Right forelimb (tissue), 1 donor: ENCODE results near the gene HTR4.
"Not testable (repeated sequence)": the region's sequence is repeated elsewhere in the genome, so short reads cannot be mapped to it uniquely, and the experiment has no call there.

Experiments
- DNase-seq: peaks from one replicate; pipeline ENCODE4 v3.0.0-alpha.2; 2018

Gene HTR4, protein sequence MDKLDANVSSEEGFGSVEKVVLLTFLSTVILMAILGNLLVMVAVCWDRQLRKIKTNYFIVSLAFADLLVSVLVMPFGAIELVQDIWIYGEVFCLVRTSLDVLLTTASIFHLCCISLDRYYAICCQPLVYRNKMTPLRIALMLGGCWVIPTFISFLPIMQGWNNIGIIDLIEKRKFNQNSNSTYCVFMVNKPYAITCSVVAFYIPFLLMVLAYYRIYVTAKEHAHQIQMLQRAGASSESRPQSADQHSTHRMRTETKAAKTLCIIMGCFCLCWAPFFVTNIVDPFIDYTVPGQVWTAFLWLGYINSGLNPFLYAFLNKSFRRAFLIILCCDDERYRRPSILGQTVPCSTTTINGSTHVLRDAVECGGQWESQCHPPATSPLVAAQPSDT

DNA sequence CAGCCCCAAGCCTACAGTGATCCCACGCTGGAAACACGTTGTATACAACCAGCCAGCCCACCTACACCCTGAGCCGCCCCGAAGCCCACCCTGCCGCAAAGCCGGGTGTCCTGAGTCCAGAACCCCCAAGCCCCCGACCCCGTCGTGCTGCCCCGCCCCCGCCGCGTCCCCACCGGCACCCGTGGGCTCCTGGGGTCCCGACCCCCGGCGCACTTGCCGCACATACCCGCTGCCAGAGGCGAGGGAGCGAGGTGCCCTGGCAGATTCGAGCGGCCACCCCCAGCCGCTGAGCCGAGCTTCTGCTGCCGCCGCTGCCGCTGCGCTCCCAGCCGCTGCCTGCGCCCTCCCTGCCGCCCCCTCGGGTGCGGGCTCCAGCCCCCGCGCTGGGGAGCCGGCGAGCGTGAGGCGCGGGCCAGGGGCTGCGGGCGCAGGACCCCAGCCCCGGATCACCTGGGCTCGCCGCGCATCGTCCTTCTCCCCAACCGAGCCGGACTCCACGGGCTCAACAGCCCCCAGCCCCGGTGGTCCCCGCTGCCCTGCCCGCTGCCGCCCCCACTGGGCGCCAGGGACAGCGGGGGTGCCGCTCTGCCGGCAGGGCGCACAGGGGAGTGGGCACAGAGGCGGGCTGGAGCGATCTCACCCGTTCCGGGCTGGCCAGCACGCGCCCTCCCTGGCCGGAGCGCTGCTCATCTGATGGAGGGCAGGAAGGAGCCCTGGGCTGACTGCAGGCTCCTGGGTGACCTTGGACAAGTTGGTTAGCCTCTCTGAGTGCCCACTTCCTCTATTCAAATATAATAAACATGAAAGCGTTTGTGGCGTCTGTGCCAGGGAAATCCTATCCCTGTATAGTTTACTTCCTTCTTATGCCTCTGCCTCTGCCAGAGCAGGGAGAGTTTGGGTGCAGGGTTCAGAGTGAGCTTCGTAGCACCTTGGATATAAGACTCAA, at the start of gene HTR4:
Gene HTR4, minus strand, starts transcription at position 692 of the 946 bp plus-strand sequence. CDS start 17,513 bp downstream, outside the sequence.
- DNase-seq: no peak

DNA sequence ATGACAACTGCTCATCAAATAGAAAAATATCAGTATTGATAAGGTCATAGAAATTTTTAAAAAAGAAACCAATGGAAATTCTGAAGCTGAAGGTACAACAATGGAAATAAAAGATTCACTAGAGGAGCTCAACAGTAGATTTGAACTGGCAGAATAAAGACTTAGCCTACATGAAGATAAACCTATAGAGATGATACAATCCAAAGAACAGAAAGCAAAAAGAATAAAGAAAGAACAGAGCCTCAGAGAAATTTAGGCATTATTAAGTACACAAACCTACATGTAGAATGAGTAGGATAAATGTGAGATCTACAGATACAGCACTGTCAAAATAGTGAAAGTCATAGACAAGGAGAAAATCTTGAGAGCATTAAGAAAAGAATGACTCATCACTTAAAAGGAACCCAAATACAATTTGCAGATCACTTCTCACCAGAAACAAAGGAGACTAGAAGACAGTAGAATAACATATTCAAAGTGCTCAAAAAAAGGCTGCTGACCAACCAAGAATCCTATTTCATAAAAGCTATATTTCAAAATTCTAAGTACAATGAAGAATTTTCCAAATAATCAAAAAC, 47.8 kb upstream of the HTR4 start:
- DNase-seq: no peak

DNA sequence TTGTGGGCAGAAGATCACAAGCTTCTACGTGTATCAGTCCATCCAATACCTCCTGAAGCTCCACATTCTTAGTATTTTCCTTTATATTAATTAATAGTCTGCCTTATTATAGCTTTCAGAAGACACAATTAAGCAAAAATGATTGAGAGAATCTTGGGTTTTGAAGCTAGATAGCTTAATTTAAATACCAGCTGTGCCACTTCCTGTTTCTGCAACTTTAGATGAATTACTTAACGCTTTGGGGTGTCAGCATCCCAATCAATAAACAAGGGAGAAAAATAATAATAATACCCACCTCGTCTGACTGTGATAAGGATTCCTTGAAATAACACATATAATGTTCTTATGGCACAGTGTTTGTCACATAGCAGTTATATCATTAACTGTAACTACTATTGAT, 44.7 kb upstream of the HTR4 start:
- no peak for DNase-seq

DNA sequence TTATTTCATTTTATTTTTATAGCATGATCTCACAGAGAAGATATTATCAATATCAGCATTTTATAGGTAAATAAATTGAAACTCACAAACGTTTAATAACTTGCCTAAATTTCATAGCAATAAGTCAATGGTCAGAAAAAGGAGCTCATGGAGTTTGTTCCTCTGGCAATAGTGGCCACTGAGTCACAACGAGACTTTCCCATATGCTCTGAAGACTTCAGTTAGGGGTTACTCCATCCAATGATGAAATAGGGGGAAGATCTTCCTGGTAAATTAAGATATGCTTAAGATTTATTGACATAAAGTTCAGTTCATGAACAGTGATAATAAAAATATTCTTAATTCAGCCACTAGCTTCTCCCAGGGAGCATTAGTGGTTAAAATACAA, 43.5 kb upstream of the HTR4 start:
- no peak for DNase-seq

DNA sequence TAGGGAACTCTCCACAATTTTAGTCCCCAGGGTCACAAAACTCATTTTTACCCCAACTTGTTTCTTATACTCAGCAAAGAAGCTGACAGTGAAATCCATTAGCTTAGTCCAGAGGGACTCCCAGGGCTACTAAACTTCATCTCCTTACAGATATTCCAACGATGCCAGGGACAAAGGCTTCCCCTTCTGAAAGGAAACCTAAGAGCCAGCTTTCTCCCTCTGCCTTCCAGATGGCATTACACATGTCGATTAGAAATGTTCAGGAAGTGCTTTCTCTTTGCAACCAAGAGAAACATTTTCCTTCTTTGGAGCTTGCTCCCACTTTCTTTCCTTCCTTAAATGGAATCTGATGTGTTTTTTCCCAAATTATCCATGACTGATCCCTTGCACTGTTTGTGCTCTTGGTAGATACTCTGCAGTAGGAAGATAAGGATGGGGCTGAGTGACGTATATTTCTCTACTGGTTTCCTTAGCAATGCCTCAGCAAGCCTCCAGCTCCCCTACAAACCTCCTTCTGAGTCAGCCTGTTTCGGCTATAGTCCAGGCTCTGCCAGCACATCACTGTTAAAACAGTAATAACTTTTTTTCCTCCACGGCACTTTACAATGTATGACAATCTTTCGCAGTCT, 43.0 kb upstream of the HTR4 start:
- DNase-seq: no peak

DNA sequence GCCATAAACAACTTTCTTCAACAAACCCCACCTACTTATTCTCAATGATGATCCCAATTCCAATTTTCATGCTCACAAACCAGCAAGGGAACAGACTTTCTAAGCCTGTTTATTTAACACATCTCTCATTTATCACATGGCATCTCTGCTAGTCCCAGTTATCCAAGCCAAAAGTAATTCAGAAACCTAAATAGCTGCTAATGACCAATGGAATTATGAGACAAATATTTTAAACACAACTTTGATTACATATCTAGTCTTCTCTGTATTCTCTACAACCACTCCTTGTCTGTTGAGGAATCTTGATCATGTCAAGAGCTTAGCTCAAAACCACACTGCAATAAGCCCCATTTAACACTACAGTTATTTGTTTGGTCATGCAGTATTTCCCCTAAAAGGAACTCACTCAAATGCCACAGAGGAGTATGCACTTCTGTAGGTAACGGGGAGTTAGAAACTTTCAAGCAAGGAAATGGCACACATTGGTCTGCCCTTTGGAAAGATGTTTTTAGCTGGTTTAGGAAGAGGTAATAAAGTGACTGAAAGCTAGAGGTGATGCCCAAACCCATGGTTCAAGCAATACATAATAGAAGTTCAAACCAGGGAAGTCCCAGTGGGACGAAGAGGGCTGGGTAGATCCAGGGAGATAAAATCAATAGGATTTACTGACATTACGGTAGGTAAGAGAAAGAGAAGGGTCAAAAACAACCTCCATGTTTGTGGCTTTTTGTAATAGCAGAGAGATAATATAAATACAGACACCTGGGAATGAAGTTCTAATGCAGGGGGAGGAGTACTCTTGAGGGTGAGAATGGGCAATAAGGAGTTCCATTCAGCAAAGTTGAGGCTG, 42.1 kb upstream of the HTR4 start:
- DNase-seq: no peak

DNA sequence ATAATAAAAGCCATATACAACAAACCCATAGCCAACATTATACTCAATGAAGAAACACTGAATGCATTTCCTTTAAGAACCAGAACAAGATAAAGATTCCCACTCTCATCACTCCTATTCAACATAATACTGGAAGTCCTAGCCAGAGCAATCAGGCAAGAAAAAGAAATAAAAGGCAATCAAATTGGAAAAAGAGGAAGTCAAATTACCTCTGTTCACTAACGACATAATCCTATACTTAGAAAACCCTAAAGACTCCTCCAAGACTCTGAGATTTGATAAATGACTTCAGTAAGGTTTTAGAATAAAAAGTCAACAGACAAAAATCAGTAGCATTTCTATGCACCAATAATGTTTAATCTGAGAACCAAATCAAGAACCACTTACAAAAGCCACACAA, 36.6 kb upstream of the HTR4 start:
- no peak for DNase-seq

DNA sequence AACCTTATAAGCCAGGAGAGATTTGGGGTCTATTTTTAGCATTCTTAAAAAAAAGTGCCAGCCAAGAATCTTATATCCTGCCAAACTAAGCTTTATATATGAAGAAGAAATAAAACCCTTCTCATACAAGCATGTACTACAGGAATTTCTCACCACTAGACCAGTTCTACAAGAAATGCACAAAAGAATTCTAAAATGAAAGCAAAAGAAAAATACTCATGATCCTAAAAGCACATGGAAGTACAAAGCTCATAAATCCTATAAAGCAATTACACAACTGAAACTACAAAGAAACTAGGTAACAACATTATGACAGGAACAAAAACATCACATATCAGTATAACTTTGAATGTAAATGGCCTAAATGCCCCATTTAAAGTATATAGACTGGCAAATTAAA, 34.5 kb upstream of the HTR4 start:
- DNase-seq: no peak

DNA sequence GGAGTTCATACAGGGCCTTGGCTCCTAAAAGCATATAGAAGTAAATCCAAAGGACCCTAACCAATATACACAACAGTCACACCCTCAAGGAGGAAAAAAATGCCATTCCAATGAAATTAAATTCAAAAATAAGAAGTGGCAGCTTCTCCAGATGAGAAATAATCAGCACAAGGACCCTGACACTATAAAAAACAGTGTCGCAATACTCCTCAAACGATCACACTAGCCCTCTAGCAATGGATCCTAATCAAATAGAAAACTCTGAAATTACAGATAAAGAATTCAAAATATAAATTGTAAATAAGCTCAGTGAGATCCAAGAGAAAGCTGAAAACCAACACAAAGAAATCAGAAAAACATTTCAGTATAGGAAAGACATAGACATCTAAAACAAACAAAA, 33.5 kb upstream of the HTR4 start:
- no peak for DNase-seq

DNA sequence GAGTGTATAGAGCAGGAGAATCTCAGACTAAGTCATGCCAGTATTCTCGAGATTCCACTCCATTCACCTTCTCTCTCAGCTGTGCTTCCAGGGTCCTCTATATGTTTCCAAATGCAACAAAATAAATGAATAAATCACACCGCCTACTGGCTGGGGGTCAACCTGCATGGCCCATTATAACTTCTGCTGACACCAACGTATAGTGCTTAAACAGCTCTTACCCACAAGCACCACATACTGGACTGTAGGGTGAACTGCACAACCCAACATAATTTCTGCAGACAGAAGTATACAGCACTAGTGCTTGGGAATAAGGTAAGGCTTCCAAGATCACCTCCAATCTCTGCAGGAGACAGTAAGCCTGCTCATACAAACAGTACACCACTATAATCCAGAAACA, 33.1 kb upstream of the HTR4 start:
- no peak for DNase-seq

DNA sequence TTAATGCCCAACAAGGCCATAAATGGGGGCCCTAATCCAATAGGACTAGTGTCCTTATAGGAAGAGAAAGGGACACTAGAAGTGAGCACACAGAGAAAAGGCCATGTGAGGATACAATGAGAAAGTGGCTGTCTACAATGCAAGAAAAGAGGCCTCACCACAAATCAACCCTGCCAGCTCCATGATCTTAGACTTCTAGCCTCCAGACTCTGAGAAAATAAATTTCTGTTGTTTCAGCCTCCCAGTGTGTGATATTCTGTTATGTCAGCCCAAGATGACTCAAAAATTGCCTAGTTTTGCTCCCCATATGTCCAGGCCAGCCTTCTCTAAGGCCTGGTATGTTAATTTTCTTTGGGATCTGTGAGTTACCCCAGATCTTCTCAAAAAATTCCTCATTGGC, 32.3 kb upstream of the HTR4 start:
- no peak for DNase-seq

DNA sequence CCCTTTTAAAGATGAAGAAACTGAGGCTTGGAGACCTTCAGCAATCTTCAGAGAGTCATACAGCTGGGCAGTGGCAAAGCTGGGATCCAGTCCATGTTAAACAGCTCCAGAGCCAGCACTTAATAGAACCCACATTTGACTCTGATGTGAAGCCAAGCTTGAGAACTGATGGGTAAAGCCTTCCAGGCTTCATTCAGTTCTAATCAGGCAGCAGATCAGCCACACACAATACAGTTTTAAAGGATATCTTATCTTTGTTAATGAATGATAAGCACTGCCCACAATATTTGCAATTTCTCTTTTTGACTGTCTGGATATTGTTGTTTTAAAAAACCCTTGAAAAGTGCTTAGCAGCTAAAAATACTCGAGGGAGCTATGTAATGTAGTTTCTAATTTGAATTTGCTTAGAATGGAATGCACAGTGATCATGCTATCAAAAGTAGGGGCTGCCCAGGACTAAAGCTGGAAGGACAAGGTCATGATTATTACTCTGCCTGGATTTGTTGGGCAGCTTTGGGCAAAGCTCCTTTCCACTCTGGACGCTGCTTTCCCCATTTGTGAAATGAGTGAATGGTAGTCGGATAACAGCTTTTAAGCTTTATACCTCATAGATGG, 31.3 kb upstream of the HTR4 start:
- DNase-seq: no peak

DNA sequence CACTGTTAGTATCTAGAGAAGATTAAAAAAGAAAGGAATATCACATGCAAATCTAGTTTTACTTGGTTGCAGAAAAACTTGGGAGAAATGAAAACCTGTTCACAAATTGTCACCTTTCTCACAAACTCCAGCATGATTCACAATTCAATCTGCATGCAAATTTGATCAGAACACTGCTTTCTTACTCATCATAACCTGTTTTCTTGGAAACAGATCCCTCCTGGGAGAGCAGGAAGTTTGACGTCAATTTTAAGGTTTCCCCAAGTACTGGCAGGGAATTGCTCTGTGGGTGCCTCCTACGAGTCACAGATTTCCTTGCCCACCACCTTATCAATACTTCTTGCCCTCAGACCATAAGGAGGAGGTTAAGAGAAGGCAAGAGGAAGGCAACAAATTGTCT, 30.2 kb upstream of the HTR4 start:
- no peak for DNase-seq

DNA sequence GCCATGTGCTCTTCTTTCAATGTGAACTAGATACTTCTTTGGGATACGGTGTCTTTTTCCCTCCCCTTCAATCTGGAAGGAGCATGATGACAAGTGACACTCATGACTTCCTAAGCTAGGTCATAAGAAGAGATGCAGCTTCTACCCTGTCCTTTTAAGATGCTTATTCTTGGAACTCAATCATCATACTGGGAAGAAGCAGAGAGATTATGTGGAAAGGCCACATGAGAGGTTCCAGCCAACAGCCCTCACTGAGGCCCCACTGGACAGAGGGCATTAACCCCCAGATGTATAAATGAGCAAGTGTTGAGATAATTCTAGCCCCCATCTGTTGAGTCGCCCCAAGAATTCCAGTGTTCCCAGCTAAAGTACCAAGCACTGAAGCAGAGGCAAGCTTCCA, 29.3 kb upstream of the HTR4 start:
- DNase-seq: no peak

DNA sequence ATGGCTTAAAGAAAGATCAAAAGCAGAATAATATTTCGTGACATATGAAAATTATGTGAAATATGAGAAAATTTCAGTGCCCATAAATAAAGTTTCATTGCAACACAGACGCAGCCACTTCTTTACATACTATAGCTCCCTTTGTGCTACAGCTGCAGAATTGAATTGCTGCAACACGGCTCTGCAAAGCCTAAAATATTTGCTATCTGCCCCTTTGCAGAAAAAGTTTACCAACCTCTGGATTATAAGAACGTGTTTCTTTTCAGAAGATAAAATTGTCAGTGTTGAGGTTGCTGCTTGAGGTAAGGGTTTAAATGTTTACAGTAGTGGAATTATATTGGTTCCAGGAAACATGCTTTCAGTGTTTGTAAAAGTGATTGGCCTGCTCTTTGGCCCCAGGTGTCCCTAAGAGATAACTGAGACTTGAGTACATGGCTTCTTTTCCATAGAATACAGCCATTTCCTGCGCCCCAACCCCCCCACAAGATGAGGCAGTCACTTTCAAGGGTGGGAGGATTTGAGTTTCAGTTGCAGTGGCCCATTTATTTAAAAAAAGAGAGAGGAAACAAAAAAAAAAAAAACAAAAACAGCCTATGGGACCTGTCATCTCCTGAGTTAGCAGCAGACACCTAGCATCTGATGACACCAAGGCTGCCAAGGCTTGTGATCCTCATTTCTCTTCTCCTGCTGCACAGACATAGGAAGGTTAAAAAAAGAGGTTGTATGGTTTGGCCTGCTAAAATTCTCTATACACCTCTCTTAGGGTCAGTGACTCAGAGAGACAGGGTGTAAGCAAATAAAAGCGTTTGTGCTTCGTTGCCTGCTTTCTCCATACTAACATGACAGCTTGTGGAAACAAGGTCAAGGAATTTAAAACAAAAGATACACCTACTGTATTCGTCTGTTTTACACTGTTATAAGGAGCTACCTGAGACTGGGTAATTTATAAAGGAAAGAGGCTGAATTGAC, 28.0 kb upstream of the HTR4 start:
- no peak for DNase-seq

DNA sequence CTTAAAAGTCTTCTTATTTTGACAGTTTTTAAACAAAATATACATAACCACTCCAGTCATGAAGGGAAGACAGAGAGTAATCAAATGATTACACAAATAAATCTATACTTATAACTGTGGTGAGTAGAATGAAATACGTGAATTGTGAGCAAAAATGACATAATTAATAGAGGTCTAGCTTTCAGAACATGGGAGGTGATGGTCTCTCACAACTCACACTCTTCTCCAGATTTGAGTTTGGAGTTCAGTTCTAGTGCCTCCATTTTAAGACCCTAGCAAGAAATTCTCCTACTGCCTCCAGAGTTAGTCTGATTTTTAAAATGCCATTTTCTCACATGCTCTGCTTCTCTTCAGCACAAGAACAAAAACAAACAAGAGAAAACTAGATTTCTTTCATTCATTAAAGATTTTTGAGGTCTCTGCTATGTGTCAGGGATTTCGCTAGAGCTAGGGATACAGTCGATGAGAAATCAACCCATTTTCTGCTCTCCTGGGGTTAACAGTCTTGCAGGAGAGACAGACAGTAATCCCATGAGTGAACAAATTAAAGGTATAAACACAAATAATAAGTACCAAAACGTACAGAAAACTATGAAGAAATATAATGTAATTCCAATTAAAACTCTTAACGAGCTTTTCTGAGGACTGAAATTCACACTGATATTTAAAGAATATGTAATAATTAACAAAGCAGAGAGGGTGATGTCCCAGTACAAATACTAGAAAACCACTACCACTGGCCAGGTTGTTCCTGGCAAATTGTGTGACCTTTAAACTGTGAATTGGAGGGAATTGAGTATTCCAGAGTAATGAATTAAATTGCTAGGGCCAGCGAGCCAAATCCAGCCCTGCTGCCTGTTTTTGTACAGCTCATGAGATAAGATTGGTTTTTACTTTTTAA, 27.1 kb upstream of the HTR4 start:
- DNase-seq: no peak

DNA sequence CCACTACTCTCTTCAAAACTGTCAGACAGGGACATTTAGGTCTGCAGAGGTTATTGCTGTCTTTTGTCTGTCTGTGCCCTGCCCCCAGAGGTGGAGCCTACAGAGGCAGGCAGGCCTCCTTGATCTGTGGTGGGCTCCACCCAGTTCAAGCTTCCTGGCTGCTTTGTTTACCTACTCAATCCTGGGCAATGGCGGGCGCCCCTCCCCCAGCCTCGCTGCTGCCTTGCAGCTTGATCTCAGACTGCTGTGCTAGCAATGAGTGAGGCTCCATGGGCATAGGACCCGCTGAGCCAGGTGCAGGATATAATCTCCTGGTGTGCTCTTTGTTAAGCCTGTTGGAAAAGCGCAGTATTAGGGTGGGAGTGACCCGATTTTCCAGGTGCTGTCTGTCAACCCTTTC, 19.4 kb upstream of the HTR4 start:
- DNase-seq: not testable (repeated sequence)

DNA sequence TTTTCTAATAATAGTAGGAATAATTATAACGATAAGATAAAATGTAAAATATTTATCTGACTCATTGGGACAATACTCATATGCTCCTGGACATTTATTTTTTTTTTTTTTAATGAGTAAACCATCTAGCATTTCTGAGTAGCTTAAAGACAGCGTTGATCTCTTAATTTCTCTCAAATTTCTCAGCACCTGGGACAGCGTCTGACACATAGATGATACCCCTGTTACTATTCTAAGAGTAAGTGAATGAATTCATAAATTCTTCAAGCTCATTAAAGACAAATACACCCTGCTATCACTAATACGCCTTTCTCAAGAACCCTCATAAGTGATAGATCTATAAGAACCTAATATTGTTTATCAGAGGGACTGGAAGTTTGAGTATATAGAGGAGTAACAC, 12.0 kb upstream of the HTR4 start:
- no peak for DNase-seq

DNA sequence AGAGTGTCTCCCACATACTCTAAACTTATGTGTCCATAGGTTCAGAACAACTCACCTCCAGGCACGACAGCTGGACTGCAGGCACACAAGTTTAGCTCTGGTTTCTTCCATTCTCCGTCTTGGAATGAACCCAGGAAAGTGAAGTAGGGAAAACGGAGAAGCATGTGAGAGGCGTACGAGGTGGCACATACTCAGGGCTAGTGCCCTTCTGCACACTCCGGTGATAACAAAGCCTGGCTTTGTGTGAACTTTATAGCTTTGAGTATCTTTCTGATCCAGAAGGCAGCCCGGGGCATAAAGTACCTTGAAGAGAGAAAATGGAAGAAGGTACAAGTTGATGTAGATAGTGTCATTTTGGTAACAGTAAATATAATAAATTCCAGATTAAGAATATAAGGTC, 11.1 kb upstream of the HTR4 start:
- DNase-seq: no peak
